Measurements from ENCODE around the gene TMC6. TPM values are rescaled to one million over a fixed set of nuclear protein-coding genes. Genes with fewer than 3 reads are reported as not detected.
A peak's percentile ranks its signal among the peaks of the same experiment; 100 is the strongest.

The TMC6 gene
- total and polyA plus RNA-seq, 2 of the 13 experiments (the other 11 are each of a cell fraction or from before 2014, with no cell fraction given), result 48.4 to 99.1 TPM

DNA sequence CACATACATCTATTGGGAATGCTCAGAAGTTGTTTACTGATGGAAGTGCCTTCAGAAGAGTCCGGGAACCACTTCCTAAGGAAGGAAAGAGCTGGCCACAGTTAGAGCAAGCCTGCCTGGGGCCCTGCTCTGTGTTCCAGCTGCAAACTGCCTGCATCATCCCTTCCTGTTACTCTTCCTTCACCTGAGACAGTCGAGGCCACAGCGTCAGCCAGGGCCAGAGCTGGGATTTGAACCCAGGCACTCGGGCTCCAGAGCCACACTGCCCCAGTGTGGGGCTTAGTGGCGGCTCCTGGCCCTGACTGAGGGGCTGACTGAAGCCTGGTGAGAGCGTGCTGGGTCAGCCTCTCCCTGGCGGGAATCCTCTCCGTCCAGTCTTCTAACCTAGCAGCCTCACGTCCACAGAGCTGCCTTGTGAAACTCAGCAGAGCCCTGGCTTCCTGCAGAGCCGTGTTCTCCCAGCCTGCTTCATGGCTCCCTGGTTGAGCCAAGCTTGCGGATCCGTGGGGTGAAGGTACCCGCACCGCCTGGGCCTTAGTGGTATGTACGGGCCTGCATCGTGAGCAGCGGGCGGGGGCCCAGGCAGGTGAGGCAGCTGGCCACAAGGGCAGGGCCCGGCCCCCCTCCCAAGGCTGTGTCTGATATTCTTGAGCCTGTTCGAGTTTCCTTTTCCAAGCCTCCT lies 13.0 kb upstream of the TMC6 start (continued):
- TF ChIP-seq, protein P1, sequence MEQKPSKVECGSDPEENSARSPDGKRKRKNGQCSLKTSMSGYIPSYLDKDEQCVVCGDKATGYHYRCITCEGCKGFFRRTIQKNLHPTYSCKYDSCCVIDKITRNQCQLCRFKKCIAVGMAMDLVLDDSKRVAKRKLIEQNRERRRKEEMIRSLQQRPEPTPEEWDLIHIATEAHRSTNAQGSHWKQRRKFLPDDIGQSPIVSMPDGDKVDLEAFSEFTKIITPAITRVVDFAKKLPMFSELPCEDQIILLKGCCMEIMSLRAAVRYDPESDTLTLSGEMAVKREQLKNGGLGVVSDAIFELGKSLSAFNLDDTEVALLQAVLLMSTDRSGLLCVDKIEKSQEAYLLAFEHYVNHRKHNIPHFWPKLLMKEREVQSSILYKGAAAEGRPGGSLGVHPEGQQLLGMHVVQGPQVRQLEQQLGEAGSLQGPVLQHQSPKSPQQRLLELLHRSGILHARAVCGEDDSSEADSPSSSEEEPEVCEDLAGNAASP (CRISPR knock-in tag; IDR thresholded peaks at IDR 0.05; ENCODE audit: borderline replicate concordance), result no peak
- TF ChIP-seq MIER3 (CRISPR knock-in tag; IDR thresholded peaks at IDR 0.05; ENCODE audit: borderline replicate concordance), result no peak

DNA sequence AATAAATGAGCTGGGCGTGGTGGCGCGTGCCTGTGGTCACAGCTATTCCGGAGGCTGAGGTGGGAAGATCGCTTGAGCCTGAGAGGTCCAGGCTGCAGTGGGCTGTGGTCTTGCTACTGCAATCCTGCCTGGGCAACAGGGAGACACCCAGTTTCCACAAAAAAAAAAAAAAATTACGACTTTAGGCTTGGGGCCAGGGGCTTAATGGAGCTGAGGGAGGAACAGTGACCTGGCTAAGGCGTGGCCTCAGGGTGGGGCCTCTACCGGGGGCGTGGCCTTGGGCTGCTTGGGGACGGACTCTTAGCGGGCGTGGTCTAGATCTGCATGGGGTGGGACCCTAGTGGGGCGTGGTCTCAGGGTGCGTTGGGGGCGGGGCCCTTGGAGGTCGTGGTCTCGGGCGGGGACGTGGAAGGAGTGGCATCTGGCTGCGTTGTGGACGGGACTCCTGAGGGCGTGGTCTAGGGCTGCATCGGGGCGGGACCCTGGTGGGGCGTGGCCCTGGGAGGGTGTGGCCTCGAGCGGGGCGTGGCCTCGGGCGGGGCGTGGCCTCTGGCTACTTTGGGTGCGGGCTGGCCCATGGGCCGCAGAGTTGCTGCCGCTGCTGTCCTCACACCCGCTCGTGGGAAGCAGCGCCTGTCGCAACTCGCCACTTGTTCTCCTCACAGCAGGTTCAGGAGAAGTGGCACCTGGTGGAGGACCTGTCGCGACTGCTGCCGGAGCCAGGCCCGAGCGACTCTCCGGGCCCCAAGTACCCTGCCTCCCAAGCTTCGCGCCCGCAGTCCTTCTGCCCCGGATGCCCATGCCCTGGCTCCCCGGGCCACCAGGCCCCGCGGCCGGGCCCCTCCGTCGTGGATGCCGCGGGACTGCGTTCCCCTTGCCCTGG lies 11.9 kb upstream of the TMC6 start:
- peak overlapping the region; percentile 45 for H3K9ac ChIP-seq (ENCODE audit: insufficient read depth, low read depth, low read length)
- ChIA-PET POLR2A (interaction anchor here (0.8 to 5.0 kb wide), 5 partner anchors 12 to 51 kb away, joined by 3 to 57 read pairs (median 7); partner anchors contain the start of genes AFMID, TK1 and TMC6), CTCF (ENCODE audit: low intra/inter-chr PET ratio, low total read pairs) (interaction anchor here (1.0 kb wide), 1 partner anchor 46 kb away, joined by 3 read pairs; the partner anchor contains the start of genes AFMID and TK1)
- H3K27ac ChIP-seq (ENCODE audit: extremely low read length, insufficient read depth, low read length), result no peak overlapping the region
- H3K27me3 ChIP-seq (ENCODE audit: control insufficient read depth in 1 of 2, insufficient read depth in 2 of 2, low read length in 2 of 2), result peaks cover 7 to 26% of the 10 kb centered on the region in 2 experiments; a peak in 4 of 5 replicates
- peak overlapping the region; percentile 25 to 67 (median 26); a peak in 5 of 6 replicates for H3K4me3 ChIP-seq (replicated peaks in 1 of 3; ENCODE audit: insufficient read depth in 1 of 3, low read depth in 2 of 3, low read length in 3 of 3)
- H3K9me3 ChIP-seq (ENCODE audit: low read length), result no peaks in the 10 kb centered on the region
- in situ Hi-C loops (cut with HindIII; ENCODE audit: extremely low pct_ligation_motif_present, low pct_unique_long_range_greater_than_20kb) (no loop called here), intact Hi-C loops (cut with micrococcal nuclease; ENCODE audit: unreplicated experiment) (loop anchor here (1.0 to 5.0 kb wide), 4 partner anchors 28 to 787 kb away; partner anchors contain the start of genes AFMID, SYNGR2, TIMP2 and TK1)
- DNase-seq (ENCODE audit: low spot score) (peak; percentile 96), FAIRE-seq (peak; percentile 95), ATAC-seq (peak; percentile 64)
- no peaks in the 10 kb centered on the region for H3K79me2 ChIP-seq (ENCODE audit: insufficient read depth, low read length)
- no peaks in the 10 kb centered on the region for H3K36me3 ChIP-seq (replicated peaks in 1 of 2; ENCODE audit: control insufficient read depth in 1 of 2, insufficient read depth in 2 of 2, low read length in 2 of 2)
- H3K4me2 ChIP-seq (ENCODE audit: low read depth, low read length), result peak overlapping the region; percentile 83
- H3K4me1 ChIP-seq (ENCODE audit: insufficient read depth, low read length), result peaks cover 90% of the 10 kb centered on the region
- no peaks in the 10 kb centered on the region for H4K20me1 ChIP-seq (ENCODE audit: insufficient read depth, low read length)
- H2AFZ ChIP-seq (ENCODE audit: low read length), result no peak overlapping the region
- BruUV-seq (replicated peaks), result no TSS peak
- 28% methylated on average over 29 of the region's 58 CpGs for WGBS (ENCODE audit: low lambda C conversion rate)
- TF ChIP-seq, protein P2, sequence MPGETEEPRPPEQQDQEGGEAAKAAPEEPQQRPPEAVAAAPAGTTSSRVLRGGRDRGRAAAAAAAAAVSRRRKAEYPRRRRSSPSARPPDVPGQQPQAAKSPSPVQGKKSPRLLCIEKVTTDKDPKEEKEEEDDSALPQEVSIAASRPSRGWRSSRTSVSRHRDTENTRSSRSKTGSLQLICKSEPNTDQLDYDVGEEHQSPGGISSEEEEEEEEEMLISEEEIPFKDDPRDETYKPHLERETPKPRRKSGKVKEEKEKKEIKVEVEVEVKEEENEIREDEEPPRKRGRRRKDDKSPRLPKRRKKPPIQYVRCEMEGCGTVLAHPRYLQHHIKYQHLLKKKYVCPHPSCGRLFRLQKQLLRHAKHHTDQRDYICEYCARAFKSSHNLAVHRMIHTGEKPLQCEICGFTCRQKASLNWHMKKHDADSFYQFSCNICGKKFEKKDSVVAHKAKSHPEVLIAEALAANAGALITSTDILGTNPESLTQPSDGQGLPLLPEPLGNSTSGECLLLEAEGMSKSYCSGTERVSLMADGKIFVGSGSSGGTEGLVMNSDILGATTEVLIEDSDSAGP (CRISPR knock-in tag; IDR thresholded peaks at IDR 0.05; ENCODE audit: borderline replicate concordance), result no peak
- TF ChIP-seq ZNF616 (CRISPR knock-in tag; IDR thresholded peaks at IDR 0.05; ENCODE audit: low read depth), result peak; percentile 39; the same call in 1 of the 2 replicates
- no peak for TF ChIP-seq ATRX (CRISPR knock-in tag; IDR thresholded peaks at IDR 0.05; ENCODE audit: borderline replicate concordance)
- no peak for TF ChIP-seq EZH2 (conservative IDR thresholded peaks at IDR 0.05; ENCODE audit: low read depth, low read length)
- no peak for TF ChIP-seq ZNF672 (CRISPR knock-in tag; IDR thresholded peaks at IDR 0.05)
- 0 out of 2 replicates have a peak, but pooled peaks have one; percentile 28 for TF ChIP-seq ZSCAN31 (CRISPR knock-in tag; IDR thresholded peaks at IDR 0.05; ENCODE audit: low read depth)
- TF ChIP-seq, protein P3, sequence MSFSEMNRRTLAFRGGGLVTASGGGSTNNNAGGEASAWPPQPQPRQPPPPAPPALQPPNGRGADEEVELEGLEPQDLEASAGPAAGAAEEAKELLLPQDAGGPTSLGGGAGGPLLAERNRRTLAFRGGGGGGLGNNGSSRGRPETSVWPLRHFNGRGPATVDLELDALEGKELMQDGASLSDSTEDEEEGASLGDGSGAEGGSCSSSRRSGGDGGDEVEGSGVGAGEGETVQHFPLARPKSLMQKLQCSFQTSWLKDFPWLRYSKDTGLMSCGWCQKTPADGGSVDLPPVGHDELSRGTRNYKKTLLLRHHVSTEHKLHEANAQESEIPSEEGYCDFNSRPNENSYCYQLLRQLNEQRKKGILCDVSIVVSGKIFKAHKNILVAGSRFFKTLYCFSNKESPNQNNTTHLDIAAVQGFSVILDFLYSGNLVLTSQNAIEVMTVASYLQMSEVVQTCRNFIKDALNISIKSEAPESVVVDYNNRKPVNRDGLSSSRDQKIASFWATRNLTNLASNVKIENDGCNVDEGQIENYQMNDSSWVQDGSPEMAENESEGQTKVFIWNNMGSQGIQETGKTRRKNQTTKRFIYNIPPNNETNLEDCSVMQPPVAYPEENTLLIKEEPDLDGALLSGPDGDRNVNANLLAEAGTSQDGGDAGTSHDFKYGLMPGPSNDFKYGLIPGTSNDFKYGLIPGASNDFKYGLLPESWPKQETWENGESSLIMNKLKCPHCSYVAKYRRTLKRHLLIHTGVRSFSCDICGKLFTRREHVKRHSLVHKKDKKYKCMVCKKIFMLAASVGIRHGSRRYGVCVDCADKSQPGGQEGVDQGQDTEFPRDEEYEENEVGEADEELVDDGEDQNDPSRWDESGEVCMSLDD (CRISPR knock-in tag; IDR thresholded peaks at IDR 0.05; ENCODE audit: borderline replicate concordance), result no peak
- no peak for TF ChIP-seq ARNTL (CRISPR knock-in tag; IDR thresholded peaks at IDR 0.05)
- TF ChIP-seq ZNF274 (CRISPR knock-in tag; IDR thresholded peaks at IDR 0.05), result peak; percentile 30; the same call in 1 of the 2 replicates
- TF ChIP-seq CENPX (CRISPR knock-in tag; IDR thresholded peaks at IDR 0.05), result no peak
- no peak for TF ChIP-seq ZNF549 (CRISPR knock-in tag; IDR thresholded peaks at IDR 0.05)

Measured in HepG2 (cell line).